HEK293T (cell line): ENCODE measurements around the gene VWA8.

Experiments used
- ARNT ChIP-seq: fragments of 450-650 bp; IDR thresholded peaks from 2 replicates; pipeline ENCODE4 v1.6.1; 2017; ENCODE audit warnings: mild to moderate bottlenecking
- BHLHE40 ChIP-seq: fragments of 450-650 bp; IDR thresholded peaks from 2 replicates; pipeline ENCODE4 v1.6.1; 2016; ENCODE audit warnings: mild to moderate bottlenecking, moderate library complexity, borderline replicate concordance
- CTBP1 ChIP-seq: fragments of 450-650 bp; IDR thresholded peaks from 2 replicates; pipeline ENCODE4 v1.6.1; 2016; ENCODE audit warnings: borderline replicate concordance
- FOXA1 ChIP-seq: fragments of 450-650 bp; IDR thresholded peaks from 2 replicates; pipeline ENCODE4 v1.6.1; 2016; ENCODE audit warnings: mild to moderate bottlenecking
- NFRKB ChIP-seq: fragments of 450-650 bp; IDR thresholded peaks from 2 replicates; pipeline ENCODE4 v1.6.1; 2016; ENCODE audit warnings: mild to moderate bottlenecking, moderate library complexity
- TARDBP ChIP-seq: fragments of 450-650 bp; IDR thresholded peaks from 2 replicates; pipeline ENCODE4 v1.6.1; 2016
- ZNF384 ChIP-seq: fragments of 450-650 bp; IDR thresholded peaks from 2 replicates; pipeline ENCODE4 v1.6.1; 2016
- TF ChIP-seq, protein P1 (sequence below): fragments of 450-650 bp; IDR thresholded peaks from 2 replicates; pipeline ENCODE4 v1.6.1; 2016

DNA sequence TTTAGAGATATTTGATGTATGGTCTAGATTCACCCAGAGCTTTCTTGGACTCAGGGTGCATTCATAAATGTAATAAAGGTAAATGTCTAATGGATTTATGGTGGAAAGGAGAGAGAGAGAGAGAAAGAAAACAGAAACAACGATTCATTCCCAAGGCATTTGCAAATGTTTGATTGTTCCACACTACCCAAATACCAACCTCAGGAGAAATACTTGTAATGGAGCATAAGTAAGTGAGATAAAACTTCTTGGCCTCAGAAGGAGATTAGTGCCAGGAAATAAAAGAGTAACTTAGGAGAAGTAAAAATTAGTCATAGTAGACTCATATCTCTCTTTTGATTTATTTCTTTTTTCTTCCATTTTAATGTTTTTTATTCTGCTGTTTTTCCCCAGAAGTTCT lies 46.9 kb upstream of the VWA8 start:
- TF ChIP-seq ARNT (no peak), CTBP1 (no peak), BHLHE40 (no peak), NFRKB (no peak), FOXA1 (no peak), TARDBP (no peak), ZNF384 (no peak)
- TF ChIP-seq, protein P1, sequence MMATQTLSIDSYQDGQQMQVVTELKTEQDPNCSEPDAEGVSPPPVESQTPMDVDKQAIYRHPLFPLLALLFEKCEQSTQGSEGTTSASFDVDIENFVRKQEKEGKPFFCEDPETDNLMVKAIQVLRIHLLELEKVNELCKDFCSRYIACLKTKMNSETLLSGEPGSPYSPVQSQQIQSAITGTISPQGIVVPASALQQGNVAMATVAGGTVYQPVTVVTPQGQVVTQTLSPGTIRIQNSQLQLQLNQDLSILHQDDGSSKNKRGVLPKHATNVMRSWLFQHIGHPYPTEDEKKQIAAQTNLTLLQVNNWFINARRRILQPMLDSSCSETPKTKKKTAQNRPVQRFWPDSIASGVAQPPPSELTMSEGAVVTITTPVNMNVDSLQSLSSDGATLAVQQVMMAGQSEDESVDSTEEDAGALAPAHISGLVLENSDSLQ, result no peak
